Testis (tissue), 2 donors: ENCODE measurements around the gene CSF2.

Experiments used
- CTCF ChIP-seq, 3 experiments: fragments of 450-650 bp in 2 of 3; fragments of 200-600 bp in 1 of 3; sonication (generic) in 1 of 3; IDR thresholded peaks; one replicate each; pipeline ENCODE4 v1.5.1; 2016 to 2019; ENCODE audit warnings: antibody characterized with exemption in 3 of 3, mild to moderate bottlenecking in 2 of 3, moderate library complexity in 1 of 3
- POLR2A ChIP-seq: fragments of 450-650 bp; IDR thresholded peaks from one replicate; pipeline ENCODE4 v1.6.1; 2017; ENCODE audit warnings: antibody characterized with exemption, mild to moderate bottlenecking, moderate library complexity

DNA sequence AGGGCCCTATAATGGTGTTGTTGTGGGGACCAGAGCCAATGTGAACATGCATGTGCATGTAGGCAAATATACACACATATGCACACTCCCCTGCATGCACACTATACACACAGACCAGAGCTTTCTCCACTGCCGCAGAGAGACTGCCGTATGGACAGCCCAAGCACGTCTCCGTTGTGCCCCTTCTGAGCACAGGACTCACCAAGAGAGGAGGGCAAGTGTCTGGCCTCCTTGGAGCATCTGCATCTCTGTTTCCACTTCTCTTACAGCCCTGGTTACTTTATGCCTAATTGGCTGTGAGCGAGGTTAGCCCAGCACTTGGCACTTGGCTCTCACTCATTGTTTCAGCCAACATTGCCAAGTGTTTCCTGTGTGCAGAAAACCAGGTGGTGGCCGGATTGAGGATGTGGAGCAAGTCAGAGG lies 30.4 kb downstream of the CSF2 start:
- TF ChIP-seq POLR2A = no peak
- no peak for TF ChIP-seq CTCF (IDR thresholded peaks at IDR 0.05)
